ENCODE results near the gene OTOR.

OTOR gene

DNA sequence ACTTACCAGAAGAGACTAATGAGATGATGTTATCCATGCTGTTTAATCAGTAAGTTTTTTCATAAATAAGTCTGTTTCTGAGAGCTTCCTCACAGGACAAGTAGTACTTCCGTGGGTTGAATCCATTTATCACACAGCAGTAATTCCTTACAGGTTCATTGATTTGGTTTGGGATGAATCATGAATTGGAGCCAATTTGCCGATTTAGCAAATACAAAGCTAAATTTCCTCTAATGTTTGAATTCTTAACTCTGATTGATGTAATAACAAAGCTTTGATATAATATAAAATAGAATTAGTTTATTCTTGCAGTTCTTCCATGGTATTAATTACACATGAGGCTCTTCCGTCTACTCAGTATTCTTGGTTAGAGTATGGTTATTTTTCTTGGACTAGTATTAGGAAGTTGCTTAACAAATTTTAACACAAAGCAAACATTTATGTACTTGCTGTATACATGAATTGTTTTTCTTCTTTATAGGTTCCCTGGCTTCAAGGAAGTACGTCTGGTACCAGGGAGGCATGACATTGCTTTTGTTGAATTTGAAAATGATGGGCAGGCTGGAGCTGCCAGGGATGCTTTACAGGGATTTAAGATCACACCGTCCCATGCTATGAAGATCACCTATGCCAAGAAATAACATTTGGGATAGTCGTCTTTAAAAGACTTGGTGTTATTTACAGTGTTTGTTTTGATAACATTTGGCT is 7.6 kb upstream of the OTOR start:
- Mint-ChIP-seq H3K9me3 (no peaks in the 10 kb centered on the region), H3K27ac (no peak overlapping the region), H3K36me3 (ENCODE audit: low read depth) (peaks cover 43% of the 10 kb centered on the region), H3K27me3 (ENCODE audit: low read depth, poor library complexity) (peaks cover 6% of the 10 kb centered on the region), H3K4me1 (no peaks in the 10 kb centered on the region), H3K4me3 (no peak overlapping the region)
- DNase-seq = no peak
- TF ChIP-seq, protein P1, sequence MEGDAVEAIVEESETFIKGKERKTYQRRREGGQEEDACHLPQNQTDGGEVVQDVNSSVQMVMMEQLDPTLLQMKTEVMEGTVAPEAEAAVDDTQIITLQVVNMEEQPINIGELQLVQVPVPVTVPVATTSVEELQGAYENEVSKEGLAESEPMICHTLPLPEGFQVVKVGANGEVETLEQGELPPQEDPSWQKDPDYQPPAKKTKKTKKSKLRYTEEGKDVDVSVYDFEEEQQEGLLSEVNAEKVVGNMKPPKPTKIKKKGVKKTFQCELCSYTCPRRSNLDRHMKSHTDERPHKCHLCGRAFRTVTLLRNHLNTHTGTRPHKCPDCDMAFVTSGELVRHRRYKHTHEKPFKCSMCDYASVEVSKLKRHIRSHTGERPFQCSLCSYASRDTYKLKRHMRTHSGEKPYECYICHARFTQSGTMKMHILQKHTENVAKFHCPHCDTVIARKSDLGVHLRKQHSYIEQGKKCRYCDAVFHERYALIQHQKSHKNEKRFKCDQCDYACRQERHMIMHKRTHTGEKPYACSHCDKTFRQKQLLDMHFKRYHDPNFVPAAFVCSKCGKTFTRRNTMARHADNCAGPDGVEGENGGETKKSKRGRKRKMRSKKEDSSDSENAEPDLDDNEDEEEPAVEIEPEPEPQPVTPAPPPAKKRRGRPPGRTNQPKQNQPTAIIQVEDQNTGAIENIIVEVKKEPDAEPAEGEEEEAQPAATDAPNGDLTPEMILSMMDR (IDR thresholded peaks at IDR 0.05) = no peak

DNA sequence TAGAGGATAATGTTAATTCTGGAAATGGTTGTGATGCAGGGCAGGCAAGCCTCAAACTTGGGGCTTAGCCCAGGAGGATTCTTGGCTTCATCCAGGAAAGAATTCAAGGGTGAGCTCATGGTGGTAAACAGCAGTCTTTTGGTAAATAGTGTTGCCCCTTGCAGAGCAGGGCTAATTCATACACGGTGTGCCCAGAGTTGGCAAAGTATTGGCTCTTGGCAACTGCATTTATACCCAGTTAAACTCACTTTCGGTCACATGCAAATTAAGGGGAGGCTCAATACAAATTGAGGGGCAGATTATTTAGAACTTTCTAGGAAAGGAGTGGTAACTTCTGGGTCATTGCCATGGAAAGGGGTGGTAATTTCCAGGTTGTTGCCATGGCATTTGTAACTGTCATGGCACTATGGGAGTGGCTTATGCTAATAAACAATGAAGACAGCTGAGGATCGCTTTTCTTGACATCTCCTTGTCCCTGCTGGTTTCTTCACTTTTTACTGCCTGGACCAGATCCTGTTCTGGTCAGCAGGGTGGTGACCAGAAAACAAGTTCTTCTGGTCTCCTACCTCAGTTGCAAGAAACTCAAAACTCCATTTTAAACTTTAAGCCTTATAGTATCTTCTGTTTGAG is 3.9 kb upstream of the OTOR start:
- TF ChIP-seq, protein P1 (IDR thresholded peaks at IDR 0.05) = no peak
- no peak overlapping the region for H3K27ac Mint-ChIP-seq
- no peak for DNase-seq
- no peaks in the 10 kb centered on the region for H3K4me1 Mint-ChIP-seq
- H3K27me3 Mint-ChIP-seq (ENCODE audit: low read depth, poor library complexity) = peaks cover 11% of the 10 kb centered on the region
- no peak overlapping the region for H3K4me3 Mint-ChIP-seq
- H3K36me3 Mint-ChIP-seq (ENCODE audit: low read depth) = peaks cover 21% of the 10 kb centered on the region
- no peaks in the 10 kb centered on the region for H3K9me3 Mint-ChIP-seq

DNA sequence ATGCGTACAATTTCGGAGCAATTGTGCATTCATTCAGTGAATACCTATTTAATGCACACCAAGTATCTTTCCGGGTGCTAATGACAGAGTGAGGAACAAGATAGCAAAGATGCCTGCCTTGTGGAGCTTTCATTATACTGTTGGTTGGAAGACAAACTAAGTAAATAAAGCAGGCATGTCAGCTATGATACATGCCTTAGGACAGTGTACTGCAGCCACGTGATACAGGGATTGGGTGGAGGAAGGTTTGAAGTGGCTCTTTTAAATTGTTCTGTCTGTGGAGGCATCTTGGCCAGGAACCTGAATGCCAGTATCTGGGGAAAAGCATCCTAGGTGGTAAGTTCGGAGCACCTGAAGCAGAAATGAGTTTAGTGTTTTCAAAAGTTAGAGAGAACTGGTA is 3.0 kb upstream of the OTOR start:
- Mint-ChIP-seq H3K9me3 (no peaks in the 10 kb centered on the region), H3K4me1 (no peaks in the 10 kb centered on the region)
- no peak for DNase-seq

DNA sequence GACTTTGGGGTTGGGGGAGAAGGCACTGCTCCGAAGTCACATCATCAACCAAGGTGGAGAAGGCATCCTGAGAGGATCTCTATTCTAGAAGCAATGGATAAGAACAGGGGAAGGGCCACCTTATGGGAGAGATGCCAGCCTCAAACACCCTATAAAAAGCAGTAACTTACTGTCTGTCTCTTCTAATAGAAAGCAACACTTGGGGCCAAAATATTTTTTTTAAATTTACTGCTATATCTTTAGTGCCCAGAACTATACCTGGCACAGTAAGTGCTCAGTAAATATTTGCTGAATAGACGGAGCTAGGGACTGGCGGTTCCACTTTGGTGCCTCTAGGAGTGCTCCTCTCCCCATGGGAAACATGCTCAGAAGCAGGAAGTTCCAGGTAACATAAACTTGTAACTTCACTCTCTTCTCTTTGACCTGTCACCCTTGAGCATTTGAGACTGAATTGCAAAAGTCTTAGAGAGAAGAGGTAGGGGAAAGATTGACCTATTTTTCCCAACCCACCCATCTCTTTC is 807 bp upstream of the OTOR start:
- Mint-ChIP-seq H3K4me1 (no peaks in the 10 kb centered on the region), H3K4me3 (no peak overlapping the region), H3K27me3 (ENCODE audit: low read depth, poor library complexity) (peaks cover 17% of the 10 kb centered on the region), H3K27ac (no peak overlapping the region), H3K9me3 (no peaks in the 10 kb centered on the region), H3K36me3 (ENCODE audit: low read depth) (no peaks in the 10 kb centered on the region)
- TF ChIP-seq, protein P1 (IDR thresholded peaks at IDR 0.05) = no peak
- DNase-seq = no peak

More for the DNA sequence above, 3.0 kb upstream of the OTOR start:
- Mint-ChIP-seq H3K27ac (no peak overlapping the region), H3K4me3 (no peak overlapping the region), H3K36me3 (ENCODE audit: low read depth) (peaks cover 11% of the 10 kb centered on the region), H3K27me3 (ENCODE audit: low read depth, poor library complexity) (peaks cover 11% of the 10 kb centered on the region)
- TF ChIP-seq, protein P1 (IDR thresholded peaks at IDR 0.05) = no peak

DNA sequence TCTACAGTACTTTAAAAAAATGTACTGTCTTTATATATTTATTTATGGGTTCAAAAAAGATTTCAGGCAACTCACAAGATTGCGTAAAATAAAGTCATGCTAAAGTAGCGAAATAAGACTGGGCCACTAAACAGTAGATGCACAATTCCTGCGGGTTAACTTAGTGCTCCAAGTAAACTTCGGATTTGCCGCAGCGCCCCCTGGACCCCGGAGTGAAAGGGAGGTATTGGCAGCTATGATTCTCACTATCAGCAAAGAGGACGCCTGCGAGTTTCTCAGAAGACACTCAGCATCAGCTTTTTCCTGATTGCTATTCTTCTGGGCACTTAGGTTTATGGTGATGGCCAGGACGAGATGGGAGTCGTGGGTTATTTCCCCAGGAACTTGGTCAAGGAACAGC is 1.4 kb downstream of the OTOR start:
- H3K9me3 Mint-ChIP-seq = no peaks in the 10 kb centered on the region
- H3K4me3 Mint-ChIP-seq = no peak overlapping the region
- no peaks in the 10 kb centered on the region for H3K4me1 Mint-ChIP-seq
- TF ChIP-seq, protein P1 (IDR thresholded peaks at IDR 0.05) = peak; percentile 27
- H3K27ac Mint-ChIP-seq = no peak overlapping the region
- H3K27me3 Mint-ChIP-seq (ENCODE audit: low read depth, poor library complexity) = peaks cover 13% of the 10 kb centered on the region
- DNase-seq = peak; percentile 21
- H3K36me3 Mint-ChIP-seq (ENCODE audit: low read depth) = no peaks in the 10 kb centered on the region
